H9 (cell line): Measurements from ENCODE around the gene VSIG8. TPM values are rescaled to one million over a fixed set of nuclear protein-coding genes. Genes with fewer than 3 reads are reported as not detected.

Source experiments
- DNase-seq: peaks from one replicate; pipeline ENCODE4 v3.0.0-alpha.2; 2017
- H2AFZ ChIP-seq: one replicate; pipeline ENCODE4 v1.6.1; 2013; ENCODE audit warnings: mild to moderate bottlenecking, low read length, control low read depth, moderate library complexity
- H2AK5ac ChIP-seq: 2 replicates; pipeline ENCODE4 v1.6.1; 2013; ENCODE audit warnings: low read length, control low read depth, mixed read lengths; ENCODE audit not compliant: insufficient read length
- H2BK120ac ChIP-seq: one replicate; pipeline ENCODE4 v1.6.1; 2013; ENCODE audit warnings: low read depth, mild to moderate bottlenecking, low read length, control low read depth, inconsistent platforms; ENCODE audit not compliant: poor library complexity, severe bottlenecking
- H2BK12ac ChIP-seq: 2 replicates; pipeline ENCODE4 v1.6.1; 2013; ENCODE audit warnings: low read length, control low read depth, mixed read lengths, low read depth; ENCODE audit not compliant: insufficient read length
- H2BK15ac ChIP-seq: 2 replicates; pipeline ENCODE4 v1.6.1; 2013; ENCODE audit warnings: low read depth, low read length, control low read depth
- H2BK20ac ChIP-seq: one replicate; pipeline ENCODE4 v1.6.1; 2013; ENCODE audit warnings: low read depth, mild to moderate bottlenecking, low read length, control low read depth, inconsistent platforms; ENCODE audit not compliant: poor library complexity, severe bottlenecking
- H2BK5ac ChIP-seq: 2 replicates; pipeline ENCODE4 v1.6.1; 2013; ENCODE audit warnings: low read length, control low read depth, mixed read lengths; ENCODE audit not compliant: insufficient read length
- H3K14ac ChIP-seq: 2 replicates; pipeline ENCODE4 v1.6.1; 2013; ENCODE audit warnings: low read length, control low read depth; ENCODE audit not compliant: insufficient read depth
- H3K18ac ChIP-seq: 2 replicates; pipeline ENCODE4 v1.6.1; 2013; ENCODE audit warnings: low read depth, mild to moderate bottlenecking, mixed read lengths, low read length, control low read depth; ENCODE audit not compliant: insufficient read length
- H3K23ac ChIP-seq: 2 replicates; pipeline ENCODE4 v1.6.1; 2013; ENCODE audit warnings: low read length, control low read depth, mixed read lengths, low read depth; ENCODE audit not compliant: insufficient read length
- H3K23me2 ChIP-seq: 2 replicates; pipeline ENCODE4 v1.6.1; 2013; ENCODE audit warnings: low read depth, mild to moderate bottlenecking, mixed read lengths, low read length, control low read depth; ENCODE audit not compliant: insufficient read length, poor library complexity, severe bottlenecking
- H3K27ac ChIP-seq: 2 replicates; pipeline ENCODE4 v1.5.1; 2013; ENCODE audit warnings: low read length, control low read depth, mixed read lengths, low read depth; ENCODE audit not compliant: insufficient read length
- H3K27me3 ChIP-seq: 2 replicates; pipeline ENCODE4 v1.6.1; 2013; ENCODE audit warnings: low read length, control low read depth, inconsistent platforms; ENCODE audit not compliant: insufficient read depth
- H3K4ac ChIP-seq: 2 replicates; pipeline ENCODE4 v1.6.1; 2013; ENCODE audit warnings: low read depth, mild to moderate bottlenecking, control low read depth, inconsistent platforms, low read length, moderate library complexity
- H3K4me1 ChIP-seq: 2 replicates; pipeline ENCODE4 v1.6.1; 2013; ENCODE audit warnings: low read length, control low read depth, inconsistent platforms; ENCODE audit not compliant: insufficient read depth
- H3K4me2 ChIP-seq: 2 replicates; pipeline ENCODE4 v1.6.1; 2013; ENCODE audit warnings: low read length, control low read depth, mixed read lengths; ENCODE audit not compliant: insufficient read length, insufficient read depth
- H3K56ac ChIP-seq: 2 replicates; pipeline ENCODE4 v1.6.1; 2013; ENCODE audit warnings: low read depth, mild to moderate bottlenecking, mixed read lengths, low read length, control low read depth; ENCODE audit not compliant: insufficient read length
- H3K79me1 ChIP-seq: 2 replicates; pipeline ENCODE4 v1.6.1; 2013; ENCODE audit warnings: low read depth, mild to moderate bottlenecking, moderate library complexity, low read length, control low read depth, inconsistent platforms; ENCODE audit not compliant: insufficient read depth, poor library complexity, severe bottlenecking
- H3K79me2 ChIP-seq: 2 replicates; pipeline ENCODE4 v1.6.1; 2013; ENCODE audit warnings: low read length, control low read depth, inconsistent platforms; ENCODE audit not compliant: insufficient read depth
- H3K9ac ChIP-seq: 2 replicates; pipeline ENCODE4 v1.6.1; 2013; ENCODE audit warnings: low read length, control low read depth, mixed read lengths; ENCODE audit not compliant: insufficient read length; ENCODE audit errors: extremely low read depth
- H3K9me3 ChIP-seq: one replicate; pipeline ENCODE4 v1.6.1; 2013; ENCODE audit warnings: low read depth, low read length, inconsistent platforms; ENCODE audit not compliant: control insufficient read depth
- H3T11ph ChIP-seq: one replicate; pipeline ENCODE4 v1.6.1; 2013; ENCODE audit warnings: mild to moderate bottlenecking, low read length, control low read depth, inconsistent platforms
- H4K20me1 ChIP-seq: one replicate; pipeline ENCODE4 v1.6.1; 2013; ENCODE audit not compliant: control insufficient read depth, insufficient read length, insufficient read depth
- H4K5ac ChIP-seq: 2 replicates; pipeline ENCODE4 v1.6.1; 2013; ENCODE audit warnings: low read depth, mild to moderate bottlenecking, mixed read lengths, low read length, control low read depth; ENCODE audit not compliant: insufficient read length
- H4K8ac ChIP-seq: replicated peaks from 2 replicates; pipeline ENCODE4 v1.6.1; 2013; ENCODE audit warnings: low read length, control low read depth, mixed read lengths, low read depth; ENCODE audit not compliant: insufficient read length
- H4K91ac ChIP-seq: 2 replicates; pipeline ENCODE4 v1.6.1; 2013; ENCODE audit warnings: low read depth, mild to moderate bottlenecking, moderate library complexity, mixed read lengths, low read length, control low read depth; ENCODE audit not compliant: insufficient read length
- H3K27ac Mint-ChIP-seq, 3 experiments: 2 replicates in 2 of 3; 3 replicates in 1 of 3; pipeline ENCODE4 v1.8.0; 2020 to 2021; ENCODE audit warnings: mixed read lengths in 3 of 3, mild to moderate bottlenecking in 1 of 3, moderate library complexity in 1 of 3
- H3K27me3 Mint-ChIP-seq: 2 replicates; pipeline ENCODE4 v1.8.0; 2021; ENCODE audit warnings: low read depth, mild to moderate bottlenecking, moderate library complexity, mixed read lengths
- H3K36me3 Mint-ChIP-seq, 3 experiments: 2 replicates in 2 of 3; 3 replicates in 1 of 3; pipeline ENCODE4 v1.8.0; 2020 to 2021; ENCODE audit warnings: low read depth in 3 of 3, mixed read lengths in 3 of 3; ENCODE audit not compliant: insufficient read depth in 1 of 3
- H3K4me1 Mint-ChIP-seq, 2 experiments: 2 replicates each; pipeline ENCODE4 v1.8.0; 2020; ENCODE audit warnings: mixed read lengths in 2 of 2
- H3K4me3 Mint-ChIP-seq, 2 experiments: 2 replicates in 1 of 2; 3 replicates in 1 of 2; pipeline ENCODE4 v1.8.0; 2020 to 2021; ENCODE audit warnings: mild to moderate bottlenecking in 2 of 2, mixed read lengths in 2 of 2, moderate library complexity in 1 of 2
- H3K9me3 Mint-ChIP-seq, 2 experiments: 2 replicates in 1 of 2; 3 replicates in 1 of 2; pipeline ENCODE4 v1.8.0; 2020; ENCODE audit warnings: mild to moderate bottlenecking in 2 of 2, mixed read lengths in 2 of 2, moderate library complexity in 1 of 2
- WGBS: extraction: QIAGEN DNeasy Blood & Tissue Kit; methylation state at CpG from one replicate; pipeline ENCODE4 v1.1.7; 2013; ENCODE audit warnings: missing lambda C conversion rate, low lambda C conversion rate, mixed read lengths; ENCODE audit not compliant: insufficient read length; ENCODE audit errors: extremely low coverage; 5-methylcytosine and 5-hydroxymethylcytosine counted together
- total RNA-seq: library from RNA; stranded (reverse); gene quantifications from 2 replicates; pipeline ENCODE4 v1.2.1, GENCODE V29; 2021
- TF ChIP-seq, protein P1 (sequence below): fragments of 200-600 bp; sonication (generic); conservative IDR thresholded peaks from 3 replicates; pipeline ENCODE4 v1.8.0; 2021; ENCODE audit warnings: antibody characterized with exemption, mild to moderate bottlenecking

The VSIG8 gene
- total RNA-seq, 1 experiment from 2014 or later = not detected

DNA sequence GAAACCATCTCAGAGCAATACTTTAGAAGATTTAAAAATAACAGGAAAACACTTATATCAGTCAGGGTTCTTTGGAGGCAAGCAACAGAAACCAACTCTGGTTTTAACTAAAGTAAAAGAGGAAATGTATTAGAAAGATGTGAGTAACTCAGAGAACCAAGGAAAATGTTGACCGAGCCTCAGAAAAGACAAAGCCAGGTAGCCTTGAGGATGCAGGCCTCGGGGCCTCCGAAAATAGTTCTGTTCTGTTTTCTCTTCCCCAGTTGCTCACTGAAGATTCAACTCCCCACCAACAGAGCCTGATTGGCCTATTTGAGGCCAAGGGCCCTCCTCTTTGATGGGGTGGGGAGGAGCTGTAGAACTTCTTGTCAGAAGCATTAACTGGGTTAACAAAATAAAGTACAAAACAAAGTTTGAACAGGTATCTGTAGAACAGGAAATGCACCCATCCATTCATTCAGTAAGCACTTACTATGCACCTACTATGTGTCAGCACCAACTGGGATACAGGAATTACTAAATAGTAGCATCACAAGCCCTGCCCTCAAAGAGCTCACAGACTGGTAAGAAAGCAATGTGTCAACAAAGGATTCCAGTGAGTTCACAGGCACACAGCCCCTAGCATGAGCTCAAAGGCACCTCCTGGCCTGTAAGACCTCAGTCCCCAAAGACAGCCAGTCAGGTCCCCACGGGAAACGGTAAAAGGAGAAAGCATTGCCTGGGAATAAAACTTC, 23.2 kb downstream of the VSIG8 start:
- Histone ChIP-seq H3K4me2 (no peak overlapping the region), H4K8ac (no peak overlapping the region), H4K91ac (no peak overlapping the region), H3K4ac (no peak overlapping the region), H3K9me3 (no peaks in the 10 kb centered on the region), H3K27me3 (no peaks in the 10 kb centered on the region), H3K23ac (no peak overlapping the region), H3K27ac (no peak overlapping the region), H2BK12ac (no peak overlapping the region), H4K20me1 (no peaks in the 10 kb centered on the region), H3K79me2 (no peaks in the 10 kb centered on the region), H2AFZ (no peak overlapping the region), H2BK20ac (no peak overlapping the region), H3K14ac (no peak overlapping the region), H4K5ac (no peak overlapping the region), H3K18ac (no peak overlapping the region), H2BK15ac (no peak overlapping the region), H2BK5ac (no peak overlapping the region), H3T11ph (no peak overlapping the region), H2BK120ac (no peak overlapping the region), H3K79me1 (no peaks in the 10 kb centered on the region), H2AK5ac (no peak overlapping the region), H3K9ac (no peak overlapping the region), H3K23me2 (no peaks in the 10 kb centered on the region), H3K4me1 (no peaks in the 10 kb centered on the region), H3K56ac (no peak overlapping the region)
- Mint-ChIP-seq H3K4me3 (no peak overlapping the region), H3K4me1 (peaks cover 6 to 13% of the 10 kb centered on the region in 2 experiments; a peak in 3 of 4 replicates), H3K27ac (no peak overlapping the region; a peak in 1 of 7 replicates), H3K27me3 (peaks cover 17% of the 10 kb centered on the region), H3K9me3 (no peaks in the 10 kb centered on the region), H3K36me3 (no peaks in the 10 kb centered on the region)
- TF ChIP-seq, protein P1, sequence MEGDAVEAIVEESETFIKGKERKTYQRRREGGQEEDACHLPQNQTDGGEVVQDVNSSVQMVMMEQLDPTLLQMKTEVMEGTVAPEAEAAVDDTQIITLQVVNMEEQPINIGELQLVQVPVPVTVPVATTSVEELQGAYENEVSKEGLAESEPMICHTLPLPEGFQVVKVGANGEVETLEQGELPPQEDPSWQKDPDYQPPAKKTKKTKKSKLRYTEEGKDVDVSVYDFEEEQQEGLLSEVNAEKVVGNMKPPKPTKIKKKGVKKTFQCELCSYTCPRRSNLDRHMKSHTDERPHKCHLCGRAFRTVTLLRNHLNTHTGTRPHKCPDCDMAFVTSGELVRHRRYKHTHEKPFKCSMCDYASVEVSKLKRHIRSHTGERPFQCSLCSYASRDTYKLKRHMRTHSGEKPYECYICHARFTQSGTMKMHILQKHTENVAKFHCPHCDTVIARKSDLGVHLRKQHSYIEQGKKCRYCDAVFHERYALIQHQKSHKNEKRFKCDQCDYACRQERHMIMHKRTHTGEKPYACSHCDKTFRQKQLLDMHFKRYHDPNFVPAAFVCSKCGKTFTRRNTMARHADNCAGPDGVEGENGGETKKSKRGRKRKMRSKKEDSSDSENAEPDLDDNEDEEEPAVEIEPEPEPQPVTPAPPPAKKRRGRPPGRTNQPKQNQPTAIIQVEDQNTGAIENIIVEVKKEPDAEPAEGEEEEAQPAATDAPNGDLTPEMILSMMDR = no peak
- DNase-seq = no peak
- no CpG with 5 or more reads among the region's 5 CpGs for WGBS
